ENCODE measurements around the gene TPCN1. TPM values are rescaled to one million over a fixed set of nuclear protein-coding genes. Genes with fewer than 3 reads are reported as not detected.
A peak's percentile ranks its signal among the peaks of the same experiment; 100 is the strongest.

TPCN1 gene
- total and polyA plus RNA-seq, 2 of the 13 experiments (the other 11 are each of a cell fraction or from before 2014, with no cell fraction given): 8.0 to 26.8 TPM

GRCh38 chr12:113334786-113335539, 113.7 kb downstream of the TPCN1 start, which contains the start of gene SLC8B1 (continued):
- TF ChIP-seq ZNF124 (CRISPR knock-in tag; IDR thresholded peaks at IDR 0.05): peak; percentile 69; the same call in 1 of the 2 replicates
- TF ChIP-seq ZNF24 (IDR thresholded peaks at IDR 0.05): no peak
- peak; percentile 74 for TF ChIP-seq ZBTB38 (CRISPR knock-in tag; IDR thresholded peaks at IDR 0.05)
- TF ChIP-seq E2F5 (CRISPR knock-in tag; conservative IDR thresholded peaks at IDR 0.05): 0 out of 2 replicates have a peak, but pooled peaks have one; percentile 23
- TF ChIP-seq BATF2 (CRISPR knock-in tag; IDR thresholded peaks at IDR 0.05): peak; percentile 64; the same call in 1 of the 2 replicates
- TF ChIP-seq ZNF879 (CRISPR knock-in tag; IDR thresholded peaks at IDR 0.05): no peak
- peak; percentile 74 for TF ChIP-seq ZNF891 (CRISPR knock-in tag; IDR thresholded peaks at IDR 0.05)
- peak; percentile 78; the same call in 1 of the 2 replicates for TF ChIP-seq ZNF788 (CRISPR knock-in tag; IDR thresholded peaks at IDR 0.05; ENCODE audit: borderline replicate concordance)
- no peak for TF ChIP-seq ZBTB40 (IDR thresholded peaks at IDR 0.05)
- peak; percentile 29; the same call in 1 of the 2 replicates for TF ChIP-seq ZBTB40 (CRISPR knock-in tag; IDR thresholded peaks at IDR 0.05)
- TF ChIP-seq ZNF607 (CRISPR knock-in tag; IDR thresholded peaks at IDR 0.05; ENCODE audit: borderline replicate concordance): no peak
- TF ChIP-seq ZNF142 (CRISPR knock-in tag; IDR thresholded peaks at IDR 0.05): peak; percentile 73; the same call in 1 of the 2 replicates
- TF ChIP-seq ARNT (IDR thresholded peaks at IDR 0.05): no peak
